Stimulated activated CD4-positive, alpha-beta T cell treated with anti-CD3 and anti-CD28 coated beads, Interleukin-4, amount 100 ng/mL, for 1 hour (primary cell): ENCODE data around the gene GORASP2.
"Not testable (repeated sequence)": the region's sequence is repeated elsewhere in the genome, so short reads cannot be mapped to it uniquely, and the experiment has no call there.

ENCODE experiments used
- DNase-seq: peaks from one replicate; pipeline ENCODE4 v3.0.0-alpha.2; 2020

The GORASP2 gene

GRCh38 chr2:170928824-170929685, at the start of gene GORASP2:
GORASP2 (plus strand) TSS chr2:170929253; CDS start chr2:170929341, 88 bp downstream.
- DNase-seq: peak; percentile 94

GRCh38 chr2:170881840-170882239, 47.2 kb upstream of the GORASP2 start:
- no peak for DNase-seq

DNA sequence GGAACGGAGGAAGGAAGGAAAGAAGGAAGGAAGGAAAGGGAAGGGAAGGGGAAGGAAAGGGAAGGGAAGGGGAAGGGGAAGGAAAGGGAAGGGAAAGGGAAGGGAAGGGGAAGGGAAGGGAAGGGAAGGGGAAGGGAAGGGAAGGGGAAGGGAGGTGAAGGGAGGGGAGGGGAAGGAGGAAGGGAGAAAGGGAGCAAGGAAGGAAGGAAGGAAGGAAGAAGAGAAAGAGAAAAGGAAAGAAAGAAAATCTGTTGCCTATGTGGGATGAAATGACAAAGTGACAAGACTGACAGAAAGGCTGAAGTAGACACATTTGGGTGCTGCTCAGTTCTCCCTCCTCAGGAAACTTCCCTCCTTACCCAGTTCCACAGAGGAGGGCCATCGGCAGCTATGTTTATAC, 46.3 kb upstream of the GORASP2 start:
- DNase-seq: no peak

GRCh38 chr2:170883683-170884082, 45.4 kb upstream of the GORASP2 start:
- no peak for DNase-seq

DNA sequence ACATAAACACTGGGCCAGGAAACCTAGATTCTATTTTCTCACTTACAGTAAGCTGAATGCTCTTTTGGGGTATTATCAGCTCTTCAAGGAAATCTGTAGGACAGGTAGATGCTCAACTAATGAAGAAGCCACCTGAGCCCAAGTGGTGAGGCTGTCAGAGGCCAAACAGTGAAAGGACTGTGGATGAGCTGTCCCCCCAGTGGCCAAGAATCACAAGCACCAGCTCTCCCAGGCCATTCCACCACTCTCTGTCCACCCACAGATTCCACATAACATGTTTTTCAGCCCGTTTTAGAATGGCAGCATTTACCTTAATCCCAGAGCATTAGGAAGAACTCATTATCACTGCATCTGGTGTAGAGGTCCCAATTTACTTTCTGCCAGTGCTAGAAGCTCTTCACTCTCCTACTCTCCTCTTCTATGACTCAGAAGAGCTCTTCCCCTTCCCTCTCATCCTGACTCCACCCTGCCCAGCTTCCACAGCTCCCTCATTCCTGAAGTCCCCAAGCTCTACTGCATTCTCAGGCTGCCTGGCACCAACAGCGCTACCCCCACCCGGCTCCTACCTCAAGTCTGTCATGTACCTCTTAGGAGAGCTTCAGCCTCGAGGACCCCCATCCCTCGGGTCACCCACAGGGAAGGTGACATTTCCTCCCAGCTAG, 43.8 kb upstream of the GORASP2 start:
- DNase-seq: no peak

DNA sequence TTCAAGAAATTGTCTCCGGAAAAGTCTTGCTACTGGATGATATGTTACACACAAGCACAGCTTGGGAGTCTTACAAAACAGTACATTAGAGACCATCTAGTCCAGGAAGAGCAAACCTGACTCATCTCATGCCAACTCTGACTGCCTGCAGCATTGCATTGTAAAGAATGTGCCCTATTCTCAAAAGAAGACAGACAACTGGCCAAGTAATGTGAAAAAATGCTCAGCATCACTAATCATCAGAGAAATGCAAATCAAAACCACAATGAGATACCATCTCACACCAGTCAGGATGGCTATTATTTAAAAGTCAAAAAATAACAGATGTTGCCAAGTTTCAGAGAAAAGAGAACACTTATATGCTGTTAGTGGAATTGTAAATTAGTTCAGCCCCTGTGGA, 42.7 kb upstream of the GORASP2 start:
- no peak for DNase-seq

DNA sequence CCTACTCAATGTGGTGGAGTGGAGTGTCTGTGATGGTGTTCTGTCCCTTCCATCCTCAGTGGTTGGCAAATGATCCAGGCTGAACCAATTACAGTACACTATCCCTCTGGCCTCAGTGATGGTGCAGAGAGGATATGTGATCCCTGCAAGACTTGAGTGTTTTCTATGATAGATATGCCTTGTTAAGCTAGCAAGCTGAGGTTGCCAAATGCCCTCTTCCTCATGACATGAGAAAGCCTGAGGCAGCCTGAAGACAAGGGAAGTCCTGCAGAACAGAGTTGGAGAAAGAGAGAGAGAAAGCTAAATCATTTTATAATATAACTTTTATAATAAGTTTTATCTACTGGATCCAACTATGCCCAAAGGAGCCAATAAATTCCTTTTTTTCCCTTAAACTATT, 41.6 kb upstream of the GORASP2 start:
- no peak for DNase-seq

DNA sequence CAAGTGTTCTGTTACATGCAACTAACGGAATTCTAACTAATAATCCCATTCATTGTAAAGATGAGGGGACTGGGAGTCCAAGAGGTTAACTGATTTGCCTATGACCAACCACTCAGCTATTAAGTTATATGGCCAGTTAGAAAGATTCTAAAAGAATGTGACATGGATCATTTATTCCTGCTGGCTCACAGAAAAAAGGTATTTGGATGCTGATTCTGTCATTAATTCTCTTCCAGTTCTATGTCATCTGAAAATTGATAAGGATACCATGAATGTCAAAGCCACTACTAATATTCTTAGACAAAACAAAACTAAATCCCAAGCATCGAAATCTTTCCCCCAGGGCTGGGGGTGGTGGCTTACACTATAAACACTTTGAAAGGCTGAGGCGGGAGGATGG, 41.2 kb upstream of the GORASP2 start:
- no peak for DNase-seq

DNA sequence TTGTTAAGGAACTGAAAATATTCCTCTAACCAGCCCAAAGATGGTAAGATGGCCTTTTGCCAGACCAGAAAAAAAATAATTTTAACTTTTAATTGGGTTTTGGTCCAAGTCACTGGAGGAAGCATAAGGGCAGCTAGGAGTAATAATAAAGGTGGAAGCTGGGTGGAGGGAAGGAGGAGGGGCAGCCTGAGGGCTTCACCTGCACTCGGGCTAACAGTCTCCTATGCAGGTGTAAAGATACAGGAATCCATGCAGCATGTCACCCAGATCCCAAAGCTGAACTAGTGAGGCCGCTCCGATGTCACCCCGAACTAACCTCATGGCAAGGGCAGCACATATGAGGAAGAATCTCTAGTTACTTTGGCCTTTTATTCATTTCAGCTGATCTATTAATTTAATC, 37.2 kb upstream of the GORASP2 start:
- no peak for DNase-seq

GRCh38 chr2:170892391-170892951, 36.6 kb upstream of the GORASP2 start:
- no peak for DNase-seq

DNA sequence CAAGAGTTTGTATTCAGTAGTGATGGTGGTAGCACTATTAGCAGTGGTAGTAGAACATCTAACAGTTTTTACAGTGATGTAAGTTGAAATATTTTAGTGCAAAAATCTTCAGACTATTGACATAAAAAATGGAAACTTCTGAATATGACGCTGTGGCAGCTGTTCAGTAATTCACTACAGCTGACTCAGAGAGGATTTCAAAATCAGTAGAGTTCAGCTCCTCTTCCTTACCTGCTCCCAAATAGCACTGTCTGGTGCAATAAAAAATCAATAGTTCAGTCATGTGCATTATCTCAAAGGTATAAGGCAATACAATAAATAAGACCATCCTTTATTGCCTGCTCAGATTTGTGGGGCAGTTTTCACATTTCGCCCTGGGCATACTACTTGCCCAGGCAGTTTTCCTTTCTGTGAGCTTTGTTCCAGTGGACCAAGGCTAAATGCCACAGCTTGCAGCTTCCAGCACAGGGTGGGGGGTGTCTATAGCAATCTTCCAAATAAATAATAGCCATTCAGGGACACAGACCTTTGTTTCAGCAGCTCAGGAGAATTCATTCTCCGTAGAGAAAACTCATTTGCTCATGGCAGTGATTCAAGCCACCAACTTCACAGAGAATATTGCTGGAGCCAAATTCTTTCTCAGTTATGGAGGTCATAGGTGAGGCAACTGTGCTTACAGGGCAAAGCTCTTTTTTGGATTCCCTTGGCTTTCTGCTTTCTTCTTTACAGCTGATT, 33.9 kb upstream of the GORASP2 start:
- DNase-seq: no peak

GRCh38 chr2:170896622-170897021, 32.4 kb upstream of the GORASP2 start:
- no peak for DNase-seq

DNA sequence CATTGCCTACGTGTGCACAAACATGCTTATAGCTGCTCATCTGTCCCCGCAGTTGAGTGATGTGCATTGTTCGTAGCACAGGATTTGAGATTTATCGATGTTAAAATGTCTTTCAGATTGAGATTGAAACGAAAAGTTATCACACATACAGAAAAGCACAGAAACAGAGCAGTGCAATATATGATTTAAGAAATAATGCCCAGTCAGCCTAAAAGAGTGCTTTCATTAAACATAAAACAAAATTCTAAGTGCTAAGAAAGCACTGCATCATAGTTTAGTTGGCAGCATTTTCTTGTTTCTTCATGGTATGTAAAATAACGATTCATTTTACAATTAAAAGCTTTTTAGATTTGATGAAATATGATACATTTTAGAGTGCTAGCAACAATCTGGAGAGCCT, 31.9 kb upstream of the GORASP2 start:
- DNase-seq: no peak

GRCh38 chr2:170905864-170906263, 23.2 kb upstream of the GORASP2 start:
- DNase-seq: no peak

GRCh38 chr2:170911314-170911889, 17.7 kb upstream of the GORASP2 start:
- no peak for DNase-seq

DNA sequence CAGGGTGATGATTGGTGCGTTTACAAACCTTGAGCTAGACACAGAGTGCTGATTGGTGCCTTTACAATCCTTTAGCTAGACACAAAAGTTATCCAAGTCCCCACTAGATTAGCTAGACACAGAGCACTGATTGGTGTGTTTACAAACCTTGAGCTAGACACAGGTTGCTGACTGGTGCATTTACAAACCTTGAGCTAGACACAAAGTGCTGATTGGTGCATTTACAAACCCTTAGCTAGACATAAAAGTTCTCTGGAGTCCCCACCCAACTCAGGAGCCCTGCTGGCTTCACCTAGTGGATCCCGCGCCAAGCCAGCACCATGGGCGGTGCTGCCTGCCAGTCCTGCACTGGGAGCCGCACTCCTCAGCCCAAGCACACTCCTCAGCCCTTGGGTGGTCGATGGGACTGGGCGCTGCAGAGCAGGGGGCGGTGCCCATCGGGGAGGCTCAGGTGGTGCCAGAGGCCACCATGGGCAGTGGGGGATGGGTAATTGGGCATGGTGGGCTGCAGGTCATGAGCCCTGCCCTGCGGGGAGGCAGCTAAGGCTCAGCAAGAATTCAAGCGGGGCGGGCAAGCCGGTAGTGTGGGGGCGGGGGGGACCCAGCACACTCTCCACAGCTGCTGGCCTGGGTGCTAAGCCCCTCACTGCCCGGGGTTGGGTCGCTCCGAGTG, 13.9 kb upstream of the GORASP2 start:
- not testable (repeated sequence) for DNase-seq

DNA sequence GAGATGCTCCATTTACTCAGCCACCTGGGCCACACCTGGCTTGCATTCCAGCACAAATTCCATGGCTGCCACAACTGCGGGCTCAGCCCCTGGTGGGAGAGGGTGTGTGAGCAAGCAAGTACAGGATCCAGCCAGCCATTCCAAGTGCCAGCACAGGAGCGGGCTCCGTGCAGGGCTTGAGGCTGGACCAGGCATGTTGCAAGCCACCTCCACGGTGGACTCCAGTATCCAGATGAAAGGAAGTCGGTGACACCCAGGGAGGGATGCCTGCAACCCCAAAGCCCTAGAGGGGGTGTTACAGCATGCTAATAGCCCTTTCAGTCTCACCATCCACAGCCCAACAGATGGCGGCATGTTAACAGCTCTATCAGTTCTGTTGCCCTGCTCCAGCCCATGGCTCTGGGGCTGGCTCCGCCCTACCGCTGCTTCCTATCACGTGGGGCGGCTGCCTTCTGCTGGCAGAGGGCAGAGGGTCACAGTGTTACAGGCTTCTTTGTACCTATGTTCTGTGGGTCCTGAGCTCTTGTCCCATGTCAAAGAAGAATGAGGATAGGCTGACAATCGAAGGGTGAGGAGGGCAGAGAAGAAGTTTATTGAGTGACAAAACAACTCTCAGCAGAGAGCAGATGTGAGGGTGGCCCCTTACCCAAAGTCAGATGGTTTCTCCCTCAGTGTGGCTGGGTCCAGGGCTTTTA, 11.7 kb upstream of the GORASP2 start:
- no peak for DNase-seq

DNA sequence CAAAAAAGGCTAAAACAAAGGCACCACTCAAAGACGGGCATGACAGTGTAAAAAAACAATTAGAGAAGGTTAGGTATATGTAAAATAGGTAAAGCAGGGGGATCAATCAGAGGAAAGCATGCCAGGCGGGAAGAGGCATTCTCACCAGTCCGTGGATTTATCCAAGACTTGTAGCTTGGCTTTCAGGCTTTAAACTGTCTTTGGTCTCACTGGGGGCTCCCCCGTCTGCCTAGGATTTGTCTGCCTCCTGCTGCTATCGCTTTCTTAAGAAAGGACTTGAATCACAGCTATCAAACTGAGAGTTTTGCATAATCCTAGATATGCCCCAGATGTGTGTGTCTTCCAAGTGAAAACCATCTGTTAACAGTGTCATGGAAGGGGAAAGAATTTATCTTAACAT, 11.1 kb upstream of the GORASP2 start:
- no peak for DNase-seq

DNA sequence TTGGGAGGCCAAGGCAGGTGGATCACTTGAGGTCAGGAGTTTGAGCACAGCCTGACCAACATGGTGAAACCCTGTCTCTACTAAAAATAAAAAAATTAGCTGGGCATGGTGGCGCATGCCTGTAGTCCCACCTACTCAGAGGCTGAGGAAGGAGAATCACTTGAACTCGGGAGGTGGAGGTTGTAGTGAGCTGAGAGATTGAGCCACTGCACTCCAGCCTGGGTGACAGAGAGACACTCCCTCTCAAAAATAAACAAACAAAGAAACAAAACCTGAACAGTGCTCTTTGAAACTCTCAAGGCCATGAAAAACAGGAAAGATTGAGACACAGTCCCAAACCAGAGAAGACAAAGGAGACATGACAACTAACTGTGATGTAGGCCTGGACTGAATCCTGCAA, 7.2 kb upstream of the GORASP2 start:
- DNase-seq: not testable (repeated sequence)

- no peak for DNase-seq
These were observed 6.2 kb upstream of the GORASP2 start for GRCh38 chr2:170922634-170923494.

DNA sequence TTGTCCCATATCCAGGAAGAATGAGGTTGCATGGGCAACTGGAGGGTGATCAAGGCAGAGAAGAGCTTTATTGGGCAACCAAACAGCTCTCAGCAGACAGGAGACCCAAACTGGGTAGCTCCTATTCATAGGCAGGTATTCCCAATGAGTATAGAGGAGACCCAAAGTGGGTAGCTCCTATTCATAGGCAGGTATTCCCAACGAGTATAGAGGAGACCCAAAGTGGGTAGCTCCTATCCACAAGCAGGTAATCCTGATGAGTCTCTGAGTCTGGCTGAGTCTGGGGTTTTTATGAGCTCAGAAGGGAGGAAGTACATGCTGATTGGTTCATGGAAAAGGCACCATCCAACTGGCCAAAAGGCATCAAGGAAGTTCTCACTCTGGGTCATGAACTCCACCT, 5.3 kb upstream of the GORASP2 start:
- DNase-seq: no peak
